B cell (primary cell): ENCODE results near the gene INTS3. TPM values are rescaled to one million over a fixed set of nuclear protein-coding genes. Genes with fewer than 3 reads are reported as not detected.

Source experiments
- ATAC-seq: fragments of 200-7000 bp; cut with Tn5 transposase; one replicate; pipeline ENCODE4 v1.10.0; 2021; ENCODE audit warnings: low read depth, mild to moderate bottlenecking, moderate number of reproducible peaks, moderate library complexity
- CTCF ChIA-PET: fragments of 350-600 bp; sonication (Branson Sonifier 250); formaldehyde crosslinking; loops from one replicate; lab custom pipeline; 2021; ENCODE audit warnings: antibody characterized with exemption, inconsistent platforms; lab: Charles Lee
- POLR2A ChIA-PET: fragments of 350-600 bp; sonication (Branson Sonifier 250); formaldehyde crosslinking; loops from one replicate; lab custom pipeline; 2021; ENCODE audit warnings: antibody characterized with exemption; lab: Charles Lee
- DNase-seq: peaks from one replicate; pipeline ENCODE4 v3.0.0; 2013
- H2AFZ ChIP-seq: 2 replicates; pipeline ENCODE4 v1.6.1; 2012; ENCODE audit warnings: mild to moderate bottlenecking, low read depth, low read length; ENCODE audit not compliant: insufficient read depth, poor library complexity, severe bottlenecking
- H3K27ac ChIP-seq, 2 donors: 1 replicate in 1 of 2; 2 replicates in 1 of 2; pipeline ENCODE4 v1.5.1; 2012 to 2013; ENCODE audit warnings: low read length in 2 of 2, mild to moderate bottlenecking in 2 of 2, moderate library complexity in 1 of 2
- H3K27me3 ChIP-seq, 4 experiments: fragments of 200-600 bp in 1 of 4; sonication (generic) in 1 of 4; replicated peaks in 1 of 4; 1 replicate in 2 of 4; 2 replicates in 2 of 4; pipeline versions ENCODE4 v1.6.1 to v1.7.0; 2013 to 2016; ENCODE audit warnings: low read length in 3 of 4, mild to moderate bottlenecking in 2 of 4, mixed read lengths in 1 of 4, moderate library complexity in 1 of 4; ENCODE audit not compliant: insufficient read depth in 4 of 4, control insufficient read depth in 3 of 4; ENCODE audit errors: control extremely low read depth in 1 of 4
- H3K36me3 ChIP-seq, 2 experiments: replicated peaks in 1 of 2; 1 replicate in 1 of 2; 2 replicates in 1 of 2; pipeline versions ENCODE4 v1.6.1 to v1.7.1; 2013; ENCODE audit warnings: low read length in 1 of 2; ENCODE audit not compliant: insufficient read depth in 2 of 2, control insufficient read depth in 1 of 2; ENCODE audit errors: control extremely low read depth in 1 of 2, extremely low read depth in 1 of 2
- H3K4me1 ChIP-seq, 2 donors: fragments of 200-600 bp in 1 of 2; sonication (generic) in 1 of 2; 1 replicate in 1 of 2; 2 replicates in 1 of 2; pipeline versions ENCODE4 v1.5.1 to v1.6.1; 2013 to 2017; ENCODE audit warnings: low read length in 2 of 2; ENCODE audit not compliant: control insufficient read depth in 2 of 2, insufficient read depth in 2 of 2
- H3K4me2 ChIP-seq: replicated peaks from 2 replicates; pipeline ENCODE3; 2012; ENCODE audit warnings: mild to moderate bottlenecking, low read depth, low read length; ENCODE audit not compliant: poor library complexity, severe bottlenecking
- H3K4me3 ChIP-seq, 5 experiments: fragments of 200-600 bp in 1 of 5; sonication (generic) in 1 of 5; 1 replicate in 3 of 5; 2 replicates in 2 of 5; pipeline versions ENCODE4 v1.5.1 to v1.7.0; 2011 to 2016; ENCODE audit warnings: low read length in 4 of 5, mild to moderate bottlenecking in 4 of 5, low read depth in 2 of 5, control low read depth in 1 of 5, moderate library complexity in 1 of 5; ENCODE audit not compliant: insufficient read depth in 1 of 5; ENCODE audit errors: control extremely low read depth in 1 of 5, extremely low read depth in 1 of 5
- H3K79me2 ChIP-seq: fragments of 200-600 bp; sonication (generic); one replicate; pipeline ENCODE4 v1.6.0; 2016; ENCODE audit warnings: low read length; ENCODE audit not compliant: control insufficient read depth, insufficient read depth
- H3K9ac ChIP-seq: fragments of 200-600 bp; sonication (generic); 2 replicates; pipeline ENCODE4 v1.6.1; 2017; ENCODE audit warnings: mild to moderate bottlenecking, low read length, moderate library complexity
- H3K9me3 ChIP-seq, 3 donors: one replicate each; pipeline versions ENCODE4 v1.6.1 to v1.7.1; 2013; ENCODE audit warnings: low read length in 2 of 3; ENCODE audit not compliant: control insufficient read depth in 2 of 3, insufficient read depth in 1 of 3; ENCODE audit errors: control extremely low read depth in 1 of 3
- H4K20me1 ChIP-seq: 2 replicates; pipeline ENCODE4 v1.6.0; 2012; ENCODE audit warnings: mild to moderate bottlenecking, low read length; ENCODE audit not compliant: insufficient read depth, control insufficient read depth, poor library complexity, severe bottlenecking
- H3K27ac Mint-ChIP-seq: one replicate; pipeline ENCODE4 v1.8.0; 2021; ENCODE audit warnings: mixed read lengths
- H3K27me3 Mint-ChIP-seq: one replicate; pipeline ENCODE4 v1.8.0; 2021; ENCODE audit warnings: mixed read lengths
- H3K4me1 Mint-ChIP-seq: one replicate; pipeline ENCODE4 v1.8.0; 2021; ENCODE audit warnings: mixed read lengths
- H3K4me3 Mint-ChIP-seq: one replicate; pipeline ENCODE4 v1.8.0; 2021; ENCODE audit warnings: mixed read lengths
- H3K9me3 Mint-ChIP-seq: one replicate; pipeline ENCODE4 v1.8.0; 2022; ENCODE audit warnings: mixed read lengths; ENCODE audit not compliant: insufficient read depth
- EZH2 ChIP-seq: IDR thresholded peaks from 2 replicates; pipeline ENCODE4 v1.6.1; 2012; ENCODE audit warnings: borderline replicate concordance, low read depth, mild to moderate bottlenecking, moderate library complexity, low read length; ENCODE audit not compliant: insufficient read depth, poor library complexity, severe bottlenecking
- WGBS: methylation state at CpG from one replicate; pipeline ENCODE4 v1.1.5; 2013; ENCODE audit warnings: missing lambda C conversion rate; ENCODE audit not compliant: insufficient coverage; 5-methylcytosine and 5-hydroxymethylcytosine counted together
- intact Hi-C: fragments of 100-400 bp; cut with micrococcal nuclease; formaldehyde crosslinking; loops from one replicate; pipeline ENCODE4 v1.10.0; 2022
- polyA plus RNA-seq: library from polyadenylated mRNA; depleted of rRNA; stranded (reverse); fragments of >200 nt; gene quantifications from 2 replicates; pipeline ENCODE4 v1.2.3, GENCODE V29; 2012
- total RNA-seq, 2 donors: library from RNA; stranded (reverse); fragments of 120-200 nt in 1 of 2; gene quantifications; 1 replicate in 1 of 2; 2 replicates in 1 of 2; pipeline versions ENCODE4 v1.2.3 to v1.2.4, GENCODE V29; 2013 to 2022
- TF ChIP-seq, protein P1 (sequence below): fragments of 200-600 bp; IDR thresholded peaks from one replicate; pipeline ENCODE4 v1.8.0; 2022; ENCODE audit warnings: antibody characterized with exemption, mild to moderate bottlenecking

Gene INTS3
- total and polyA plus RNA-seq, 2 donors (not counting 1 experiment from before 2014, with no cell fraction given), result 69.1 to 84.1 TPM

DNA sequence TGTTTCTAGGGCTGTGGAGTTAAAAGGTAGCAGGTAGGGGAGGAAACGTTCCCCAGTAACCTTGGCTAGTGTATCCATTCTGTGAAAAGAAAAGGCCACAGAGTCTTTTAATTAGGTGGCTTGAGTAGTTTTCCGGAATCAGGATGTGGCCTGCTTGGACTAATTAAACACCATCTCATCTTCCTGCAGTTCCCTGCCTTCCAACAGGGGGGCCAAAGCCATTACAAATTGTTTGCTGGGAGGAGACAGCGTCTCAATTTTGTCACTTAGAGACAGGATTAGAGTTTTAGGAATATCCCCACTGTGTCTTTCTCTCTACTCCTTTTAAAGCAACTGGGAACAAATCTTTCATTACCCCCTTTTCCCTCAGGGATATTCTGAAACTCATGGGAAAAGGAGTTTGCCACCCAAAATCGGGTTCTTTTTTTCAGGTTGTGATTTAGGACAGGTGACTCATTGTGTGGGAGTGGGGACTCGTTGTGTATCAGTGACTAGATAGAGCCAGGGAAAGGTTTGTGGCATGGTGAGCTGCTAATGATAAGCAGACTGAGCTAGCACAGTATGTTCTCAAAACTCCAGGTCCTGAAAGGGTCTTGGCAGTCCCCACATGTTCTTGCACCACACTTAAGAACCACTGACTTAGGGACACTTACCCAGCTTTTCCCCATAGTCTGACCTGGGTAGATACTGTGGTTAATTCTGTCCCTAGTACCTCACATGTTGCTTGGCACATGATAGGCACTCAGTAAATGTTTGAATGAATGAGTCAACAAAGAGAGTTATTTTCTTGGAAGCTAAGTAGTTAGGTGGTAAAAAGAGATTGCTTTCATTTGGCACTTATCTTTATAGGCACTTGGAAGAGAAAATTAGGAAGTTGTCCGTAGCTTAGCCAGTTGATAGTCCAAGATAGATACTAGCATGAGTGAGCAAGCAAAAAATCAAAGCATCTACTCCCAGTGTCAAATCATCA, 22.5 kb downstream of the INTS3 start:
- no peak for DNase-seq
- POLR2A ChIA-PET, result no interaction called here
- intact Hi-C loops, result no loop called here
- CTCF ChIA-PET, result interaction anchor here (1.1 to 6.7 kb wide), 7 partner anchors 18 to 239 kb away, joined by 4 to 54 read pairs (median 7); partner anchors contain the start of genes CHTOP, ILF2, NPR1 and RAB13
- TF ChIP-seq, protein P1, sequence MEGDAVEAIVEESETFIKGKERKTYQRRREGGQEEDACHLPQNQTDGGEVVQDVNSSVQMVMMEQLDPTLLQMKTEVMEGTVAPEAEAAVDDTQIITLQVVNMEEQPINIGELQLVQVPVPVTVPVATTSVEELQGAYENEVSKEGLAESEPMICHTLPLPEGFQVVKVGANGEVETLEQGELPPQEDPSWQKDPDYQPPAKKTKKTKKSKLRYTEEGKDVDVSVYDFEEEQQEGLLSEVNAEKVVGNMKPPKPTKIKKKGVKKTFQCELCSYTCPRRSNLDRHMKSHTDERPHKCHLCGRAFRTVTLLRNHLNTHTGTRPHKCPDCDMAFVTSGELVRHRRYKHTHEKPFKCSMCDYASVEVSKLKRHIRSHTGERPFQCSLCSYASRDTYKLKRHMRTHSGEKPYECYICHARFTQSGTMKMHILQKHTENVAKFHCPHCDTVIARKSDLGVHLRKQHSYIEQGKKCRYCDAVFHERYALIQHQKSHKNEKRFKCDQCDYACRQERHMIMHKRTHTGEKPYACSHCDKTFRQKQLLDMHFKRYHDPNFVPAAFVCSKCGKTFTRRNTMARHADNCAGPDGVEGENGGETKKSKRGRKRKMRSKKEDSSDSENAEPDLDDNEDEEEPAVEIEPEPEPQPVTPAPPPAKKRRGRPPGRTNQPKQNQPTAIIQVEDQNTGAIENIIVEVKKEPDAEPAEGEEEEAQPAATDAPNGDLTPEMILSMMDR, result no peak
- TF ChIP-seq EZH2, result no peak
- Histone ChIP-seq H3K36me3 (peaks cover 15 to 87% of the 10 kb centered on the region in 2 experiments), H4K20me1 (no peaks in the 10 kb centered on the region), H2AFZ (no peak overlapping the region), H3K79me2 (no peaks in the 10 kb centered on the region), H3K27ac (no peak overlapping the region), H3K27me3 (no peaks in the 10 kb centered on the region), H3K9ac (no peak overlapping the region), H3K4me1 (peaks cover 0 to 5% of the 10 kb centered on the region in 2 donors), H3K4me3 (no peak overlapping the region), H3K4me2 (no peak overlapping the region), H3K9me3 (no peaks in the 10 kb centered on the region)
- Mint-ChIP-seq H3K4me1 (peaks cover 6% of the 10 kb centered on the region), H3K27me3 (no peaks in the 10 kb centered on the region), H3K27ac (no peak overlapping the region), H3K9me3 (no peaks in the 10 kb centered on the region), H3K4me3 (no peak overlapping the region)
- 80% methylated on average over 2 of the region's 6 CpGs for WGBS
- ATAC-seq, result no peak

- Histone ChIP-seq H3K9me3 (no peaks in the 10 kb centered on the region), H3K4me1 (peaks cover 0 to 5% of the 10 kb centered on the region in 2 donors), H3K79me2 (no peaks in the 10 kb centered on the region), H3K4me2 (no peak overlapping the region), H2AFZ (no peak overlapping the region), H3K27me3 (no peaks in the 10 kb centered on the region), H3K9ac (no peak overlapping the region), H3K36me3 (peaks cover 13 to 81% of the 10 kb centered on the region in 2 experiments), H3K27ac (no peak overlapping the region), H4K20me1 (no peaks in the 10 kb centered on the region), H3K4me3 (no peak overlapping the region)
- ChIA-PET POLR2A (no interaction called here), CTCF (interaction anchor here (1.5 to 6.7 kb wide), 3 partner anchors 45 to 180 kb away, joined by 4 to 54 read pairs (median 50); partner anchors contain the start of gene NPR1)
- no CpG with 5 or more reads among the region's 2 CpGs for WGBS
- ATAC-seq (no peak), DNase-seq (no peak)
- H3K27ac Mint-ChIP-seq, result no peak overlapping the region
- H3K4me3 Mint-ChIP-seq, result no peak overlapping the region
- H3K4me1 Mint-ChIP-seq, result peaks cover 6% of the 10 kb centered on the region
- no peak for TF ChIP-seq EZH2
- TF ChIP-seq, protein P1, result no peak
- H3K27me3 Mint-ChIP-seq, result no peaks in the 10 kb centered on the region
- intact Hi-C loops, result no loop called here
- H3K9me3 Mint-ChIP-seq, result no peaks in the 10 kb centered on the region
Measured at GRCh38 chr1:153752072-153752471, 24.2 kb downstream of the INTS3 start.
